Measurements from ENCODE around the gene WDFY4.

- TF ChIP-seq CTCF (conservative IDR thresholded peaks at IDR 0.05; ENCODE audit: low read depth, low read length) (no peak), USF2 (IDR thresholded peaks at IDR 0.05; ENCODE audit: low read depth, low read length) (no peak), CEBPB (IDR thresholded peaks at IDR 0.05; ENCODE audit: low read depth, low read length) (no peak), POLR2A (IDR thresholded peaks at IDR 0.05; ENCODE audit: low read depth, low read length) (no peak), SMC3 (IDR thresholded peaks at IDR 0.05; ENCODE audit: low read depth, low read length) (no peak), RAD21 (IDR thresholded peaks at IDR 0.05; ENCODE audit: low read length) (no peak), FOS (IDR thresholded peaks at IDR 0.05; ENCODE audit: low read depth, low read length) (no peak), RFX5 (IDR thresholded peaks at IDR 0.05; ENCODE audit: low read depth, low read length) (no peak), MAFK (IDR thresholded peaks at IDR 0.05; ENCODE audit: low read depth, low read length) (no peak), MXI1 (IDR thresholded peaks at IDR 0.05; ENCODE audit: borderline replicate concordance, low read depth, low read length) (no peak), RCOR1 (IDR thresholded peaks at IDR 0.05; ENCODE audit: insufficient replicate concordance, low read length) (no peak), CHD1 (IDR thresholded peaks at IDR 0.05; ENCODE audit: low read depth, low read length) (no peak), NFE2L2 (IDR thresholded peaks at IDR 0.05; ENCODE audit: low read depth, low read length) (no peak), BHLHE40 (IDR thresholded peaks at IDR 0.05; ENCODE audit: low read depth, low read length) (no peak)
Observed at GRCh38 chr10:48692748-48693147, 8.1 kb downstream of the WDFY4 start.

Data from IMR-90 (cell line).